HG02623 (cell line): ENCODE measurements around the gene SDCCAG8.
"Not testable (repeated sequence)": the region's sequence is repeated elsewhere in the genome, so short reads cannot be mapped to it uniquely, and the experiment has no call there.

ENCODE experiments used
- ATAC-seq: cut with Tn5 transposase; IDR thresholded peaks from one replicate; pipeline ENCODE4 v1.9.1; 2021; ENCODE audit warnings: moderate library complexity; ENCODE audit not compliant: unreplicated experiment

SDCCAG8 gene

DNA sequence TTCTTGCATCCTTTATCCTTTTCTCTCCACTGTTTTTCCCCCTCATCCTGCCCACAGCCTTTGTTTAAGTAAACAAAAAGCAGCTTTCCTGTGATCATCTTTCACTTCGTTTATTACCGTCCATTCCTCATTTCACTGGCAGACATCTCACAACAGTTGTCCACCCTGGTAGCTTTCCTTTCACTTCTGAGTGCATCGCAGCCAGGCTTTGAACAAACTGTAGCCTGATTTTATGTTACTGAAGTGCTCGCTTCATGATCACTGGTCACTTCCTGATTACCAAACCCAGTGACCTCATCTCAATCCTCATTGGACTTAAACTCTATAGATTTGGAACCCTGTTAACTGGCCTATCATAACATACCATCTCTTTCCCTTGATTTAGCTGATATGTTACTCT, 67.7 kb downstream of the SDCCAG8 start:
- ATAC-seq, result no peak

DNA sequence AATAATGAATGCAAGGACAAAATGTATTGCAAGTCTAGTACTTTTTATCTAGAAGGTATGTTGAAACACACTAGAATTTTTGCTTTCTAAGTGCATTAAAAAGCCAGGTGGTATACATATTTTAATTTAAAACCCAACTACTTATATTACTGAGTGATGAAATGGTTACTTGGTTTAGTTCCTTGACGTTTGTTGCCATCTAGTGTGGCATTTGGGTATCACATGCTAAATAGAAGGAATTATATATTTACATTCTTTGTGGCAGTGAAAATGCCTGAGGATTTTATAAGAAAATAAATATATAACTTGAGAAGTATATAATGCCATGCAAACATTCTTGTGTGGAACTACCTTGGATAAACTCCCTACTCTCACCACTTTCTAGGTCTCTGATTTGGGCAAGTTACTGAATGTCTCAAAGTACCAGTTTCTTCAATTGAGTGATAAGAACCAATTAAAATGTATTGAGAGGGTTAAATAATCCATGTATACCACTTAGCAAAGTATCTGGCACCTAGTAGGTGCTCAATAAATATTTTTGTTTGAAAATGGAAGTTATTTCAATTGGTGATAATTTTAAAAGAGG, 69.6 kb downstream of the SDCCAG8 start:
- no peak for ATAC-seq

DNA sequence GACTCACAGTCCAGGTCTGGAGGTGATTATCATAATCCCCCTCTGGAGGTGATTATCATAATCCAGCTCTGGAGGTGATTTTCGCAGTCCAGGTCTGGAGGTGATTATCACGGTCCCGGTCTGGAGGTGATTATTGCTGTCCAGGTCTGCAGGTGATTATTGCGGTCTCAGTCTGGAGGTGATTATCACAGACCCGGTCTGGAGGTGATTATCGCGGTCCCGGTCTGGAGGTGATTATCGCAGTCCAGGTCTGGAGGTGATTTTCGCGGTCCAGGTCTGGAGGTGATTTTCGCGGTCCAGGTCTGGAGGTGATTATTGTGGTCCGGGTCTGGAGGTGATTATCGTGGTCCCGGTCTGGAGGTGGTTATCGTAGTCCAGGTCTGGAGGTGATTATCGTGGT, 76.6 kb downstream of the SDCCAG8 start:
- ATAC-seq, result no peak

DNA sequence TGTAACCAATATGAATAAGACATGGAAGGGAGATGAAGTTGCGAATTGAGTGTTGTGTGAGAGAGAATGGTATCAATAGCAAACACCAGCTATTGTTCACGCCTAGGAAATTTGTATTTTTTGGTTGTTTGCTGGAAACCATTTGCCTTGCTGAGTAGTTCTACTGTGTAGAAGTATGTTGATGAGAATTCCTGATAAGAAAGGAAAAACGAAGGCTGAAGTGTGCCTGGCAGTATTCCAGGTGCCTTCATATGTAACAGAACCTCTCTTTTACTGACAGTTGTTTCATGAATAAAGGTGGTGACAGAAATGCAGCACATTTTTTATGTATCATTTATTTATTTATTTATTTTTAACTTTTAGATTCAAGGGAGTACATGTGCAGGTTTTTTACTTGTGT, 79.5 kb downstream of the SDCCAG8 start:
- ATAC-seq, result no peak

DNA sequence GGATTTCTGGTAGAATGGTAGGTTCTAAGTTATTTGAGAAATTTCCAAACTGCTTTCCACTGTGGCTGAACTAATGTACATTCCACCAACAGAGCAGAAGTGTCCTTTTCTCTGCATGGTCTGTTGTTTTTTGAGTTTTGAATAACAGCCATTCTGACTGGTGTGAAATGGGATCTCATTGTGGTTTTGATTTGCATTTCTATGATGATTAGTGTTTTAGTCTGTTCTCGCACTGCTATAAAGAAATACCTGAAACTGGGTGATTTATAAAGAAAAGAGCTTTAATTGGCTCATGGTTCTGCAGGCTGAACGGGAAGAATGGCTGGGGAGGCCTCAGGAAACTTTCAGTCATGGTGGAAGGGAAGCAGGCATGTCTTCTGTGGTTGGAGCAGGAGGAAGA, 80.3 kb downstream of the SDCCAG8 start:
- no peak for ATAC-seq

DNA sequence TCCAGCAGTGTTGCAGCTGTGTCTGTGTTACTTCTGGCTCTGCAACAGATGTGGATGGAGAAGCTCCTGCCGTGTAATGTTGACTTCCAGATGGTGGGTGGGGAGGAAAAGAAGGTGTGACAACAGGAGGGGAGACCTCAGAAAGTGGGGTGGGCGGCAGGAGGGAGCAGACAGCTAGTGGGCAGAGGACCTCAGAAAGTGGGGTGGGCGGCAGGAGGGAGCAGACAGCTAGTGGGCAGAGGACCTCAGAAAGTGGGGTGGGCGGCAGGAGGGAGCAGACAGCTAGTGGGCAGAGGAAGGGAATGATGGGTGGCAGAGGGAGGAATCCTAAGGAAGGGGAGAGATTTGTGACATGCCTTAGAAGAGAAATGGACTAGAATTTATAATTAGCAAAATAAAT, 83.0 kb downstream of the SDCCAG8 start:
- ATAC-seq, result not testable (repeated sequence)

DNA sequence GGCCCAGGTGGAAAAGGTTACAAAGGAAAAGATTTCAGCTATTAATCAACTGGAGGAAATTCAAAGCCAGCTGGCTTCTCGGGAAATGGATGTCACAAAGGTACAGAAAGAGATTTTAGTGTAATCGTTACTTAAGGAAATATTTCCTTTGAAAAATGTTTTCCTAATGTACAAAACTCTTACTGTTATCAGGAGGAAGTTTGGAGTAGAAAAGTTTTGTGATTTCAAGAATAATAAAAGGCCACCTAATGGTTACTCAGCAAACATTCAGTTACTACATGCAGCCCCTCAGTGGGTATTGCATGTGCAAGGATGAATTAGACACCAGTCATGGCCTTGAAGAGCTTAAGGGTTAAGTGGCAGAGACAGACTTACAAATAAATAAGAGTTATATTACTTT, 85.2 kb downstream of the SDCCAG8 start:
- no peak for ATAC-seq

DNA sequence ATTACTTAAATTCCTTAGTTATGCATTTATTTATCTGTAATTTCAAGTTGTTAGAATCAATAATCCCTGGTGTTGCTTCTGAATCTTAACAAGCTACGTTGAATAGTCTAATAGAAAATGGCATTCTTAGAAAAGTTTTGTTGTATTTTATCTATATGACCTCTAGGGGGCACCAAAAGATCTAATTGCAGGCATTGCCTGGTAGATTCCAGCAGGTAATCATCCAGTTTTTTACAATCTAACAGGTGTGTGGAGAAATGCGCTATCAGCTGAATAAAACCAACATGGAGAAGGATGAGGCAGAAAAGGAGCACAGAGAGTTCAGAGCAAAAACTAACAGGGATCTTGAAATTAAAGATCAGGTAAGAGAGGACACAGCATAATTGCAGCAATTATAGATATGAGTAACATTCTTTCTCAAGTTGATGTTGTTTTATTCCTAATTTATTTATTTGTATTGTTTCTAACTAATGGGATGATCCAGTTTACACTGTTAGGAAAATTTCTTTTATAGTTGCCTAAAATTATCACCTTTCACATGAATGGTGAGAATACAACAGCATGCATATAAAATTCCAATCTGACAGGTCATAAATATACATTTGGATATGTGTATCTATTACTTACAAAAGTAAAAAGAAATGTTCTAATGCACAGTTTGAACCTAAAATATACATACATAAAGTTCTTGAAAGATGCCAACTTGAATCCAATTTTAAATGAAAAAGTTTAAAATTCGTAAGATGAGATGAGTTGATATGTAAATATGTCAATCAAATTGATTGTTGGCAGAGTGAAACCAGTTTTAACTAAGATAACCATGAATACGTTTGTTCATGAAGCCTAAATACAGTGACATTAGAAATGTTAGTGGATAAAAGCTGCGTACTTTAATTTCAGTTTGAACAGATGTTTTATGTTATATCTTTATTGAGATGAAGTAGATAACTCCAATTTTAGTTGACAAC, 88.4 kb downstream of the SDCCAG8 start:
- peak; percentile 52 for ATAC-seq

DNA sequence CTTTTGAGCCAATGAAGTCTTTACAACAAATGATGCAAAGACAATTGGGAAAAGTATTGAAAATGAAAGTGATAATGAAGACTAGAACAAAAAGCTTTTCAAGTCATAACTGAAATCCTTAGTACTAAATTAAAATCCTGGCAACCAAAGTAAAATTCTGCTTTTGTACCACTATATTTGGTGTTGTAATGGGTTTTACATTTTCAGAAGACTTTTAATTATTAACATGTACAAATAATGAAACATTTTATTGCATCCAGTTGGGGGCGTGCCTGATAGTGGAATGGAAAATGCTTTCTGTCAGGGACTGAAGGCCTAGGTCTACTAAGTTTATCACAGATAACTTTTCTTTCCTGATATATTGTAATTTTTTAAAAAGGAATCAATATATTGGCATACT, 89.4 kb downstream of the SDCCAG8 start:
- no peak for ATAC-seq

DNA sequence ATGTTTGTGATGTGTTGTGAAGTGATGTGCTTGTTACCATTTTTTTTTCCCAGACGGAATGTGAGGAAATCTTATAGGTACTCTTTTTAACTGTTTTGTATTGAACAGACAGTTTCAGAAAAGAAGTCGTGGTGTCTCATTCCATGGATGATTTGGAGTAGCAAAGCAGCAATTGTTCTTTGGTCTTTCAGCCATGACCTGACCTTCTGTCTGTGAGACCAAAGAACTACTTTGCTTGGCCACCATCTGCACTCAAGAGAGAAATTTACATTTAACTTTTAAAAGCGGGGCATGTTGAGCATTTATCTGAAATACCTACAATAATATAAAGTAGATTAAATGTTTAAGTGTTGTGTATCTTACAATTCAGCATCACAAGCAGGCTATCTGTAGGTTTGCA, 90.2 kb downstream of the SDCCAG8 start:
- ATAC-seq, result no peak

DNA sequence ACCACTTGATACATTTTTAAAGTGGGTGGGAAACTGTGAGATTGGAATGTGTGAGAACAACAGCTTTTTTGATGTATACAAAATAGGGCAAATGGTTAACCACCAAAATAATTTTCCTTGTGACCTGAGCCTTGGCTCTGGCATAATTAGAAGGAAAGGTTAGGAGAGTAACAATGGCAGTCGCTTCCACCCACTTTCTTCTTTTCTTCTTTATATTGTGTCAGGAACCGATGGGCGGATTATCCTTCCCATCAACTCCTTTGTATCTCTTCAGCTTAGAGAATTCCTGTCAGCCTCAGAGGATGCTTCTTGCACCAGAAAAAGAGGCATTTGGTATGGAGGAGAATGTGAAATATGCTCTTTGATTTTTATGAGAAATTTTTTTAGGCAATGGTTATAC, 90.6 kb downstream of the SDCCAG8 start:
- no peak for ATAC-seq

DNA sequence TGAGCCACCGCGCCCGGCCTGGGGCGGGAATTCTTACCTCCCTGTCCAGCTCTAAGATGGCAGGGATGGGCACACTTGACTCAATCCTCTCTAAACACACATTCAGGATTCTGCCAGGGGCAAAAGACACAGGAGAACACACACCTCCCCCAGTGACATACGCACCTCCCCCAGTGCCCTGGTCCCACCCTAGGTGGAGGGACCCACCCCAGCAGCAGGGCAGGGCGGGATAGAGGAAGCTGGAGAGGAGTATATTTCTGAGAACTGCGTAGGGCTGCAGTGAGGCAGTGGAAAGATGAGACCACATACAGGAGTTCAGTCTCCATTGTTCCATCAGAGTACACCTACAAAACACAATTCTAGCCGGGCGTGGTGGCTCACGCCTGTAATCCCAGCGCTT, 92.5 kb downstream of the SDCCAG8 start:
- no peak for ATAC-seq

DNA sequence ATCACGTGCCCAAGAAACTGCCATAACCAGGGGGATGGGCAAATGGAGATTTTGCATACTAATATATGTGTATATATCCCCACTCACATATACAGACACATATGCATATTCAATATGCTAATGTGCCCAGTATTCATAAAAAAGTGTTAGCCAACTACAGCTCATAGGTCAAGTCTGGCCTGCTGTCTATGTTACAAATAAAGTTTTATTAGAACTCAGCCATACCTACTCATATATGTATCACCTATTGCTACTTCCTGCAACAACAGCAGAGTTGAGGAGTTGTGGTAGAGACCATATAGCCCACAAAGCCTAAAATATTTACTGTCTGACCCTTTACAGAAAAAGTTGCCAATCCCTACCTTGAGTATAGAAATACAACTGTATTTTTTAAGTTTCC, 93.3 kb downstream of the SDCCAG8 start:
- no peak for ATAC-seq

DNA sequence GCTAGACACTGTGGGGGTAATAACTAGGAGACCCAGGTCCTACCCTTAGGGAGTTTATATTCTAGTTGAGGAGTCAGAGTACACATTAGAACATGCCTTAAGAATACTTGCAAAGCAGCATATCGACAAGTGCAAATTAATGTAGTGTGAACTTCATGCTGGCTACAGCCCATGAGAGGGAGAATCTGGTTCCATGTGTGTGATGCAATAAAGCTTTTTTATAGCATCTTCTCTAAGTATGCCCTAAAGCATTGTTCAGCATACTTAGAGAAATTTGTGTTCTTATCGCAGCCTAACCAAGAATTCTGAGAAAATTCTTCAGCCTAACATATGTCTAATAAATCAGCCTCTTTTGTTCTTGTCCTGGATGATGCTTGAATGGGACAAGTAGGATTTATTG, 95.5 kb downstream of the SDCCAG8 start:
- ATAC-seq, result no peak

DNA sequence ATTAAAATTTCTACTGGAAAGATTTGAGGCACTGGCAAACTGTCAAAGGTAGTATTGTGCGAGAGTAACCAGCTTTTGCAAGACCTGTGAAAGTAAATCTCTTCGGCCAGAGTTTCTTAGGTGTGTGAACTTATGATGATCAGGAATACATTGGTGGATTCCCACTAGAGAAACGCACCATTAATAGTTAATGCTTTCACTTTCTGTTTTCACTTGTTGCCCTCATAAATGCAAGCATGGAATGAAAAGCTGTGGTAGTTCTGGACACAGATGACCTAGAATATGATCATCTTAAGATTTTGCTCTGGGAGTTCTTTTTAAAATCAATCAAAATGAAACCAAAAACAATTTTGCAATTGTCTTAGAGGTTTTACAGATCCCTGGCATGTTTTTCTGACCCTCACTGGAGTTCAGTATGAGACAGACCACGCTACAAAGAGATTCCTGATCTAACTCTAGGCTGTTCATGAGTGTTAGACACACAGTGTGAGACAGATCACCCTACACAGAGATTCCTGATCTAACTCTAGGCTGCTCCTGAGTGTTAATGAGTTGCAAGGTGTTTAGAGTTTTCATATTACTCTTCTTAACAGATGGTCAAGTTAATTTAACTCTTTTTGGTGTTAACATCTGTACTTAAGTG, 98.8 kb downstream of the SDCCAG8 start:
- ATAC-seq, result peak; percentile 76

DNA sequence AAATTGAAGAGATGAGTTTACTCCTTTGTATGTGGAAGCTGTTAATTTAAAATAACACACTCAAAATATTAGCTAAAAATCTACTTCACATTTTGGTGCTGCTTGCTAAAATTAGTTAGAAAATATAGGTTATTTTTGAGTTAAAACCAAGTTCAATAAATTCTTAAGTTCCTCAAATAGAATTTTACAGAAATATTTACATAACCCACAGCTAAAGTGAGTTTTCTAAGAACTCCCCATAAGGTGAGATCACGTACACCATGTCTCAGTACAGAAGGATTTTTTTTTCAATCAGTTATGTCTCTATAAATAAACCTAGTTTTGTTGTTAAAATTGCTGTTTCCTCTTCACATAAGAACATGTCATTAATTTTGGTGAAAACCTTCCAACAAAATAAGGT, 108.0 kb downstream of the SDCCAG8 start:
- ATAC-seq, result peak; percentile 53

DNA sequence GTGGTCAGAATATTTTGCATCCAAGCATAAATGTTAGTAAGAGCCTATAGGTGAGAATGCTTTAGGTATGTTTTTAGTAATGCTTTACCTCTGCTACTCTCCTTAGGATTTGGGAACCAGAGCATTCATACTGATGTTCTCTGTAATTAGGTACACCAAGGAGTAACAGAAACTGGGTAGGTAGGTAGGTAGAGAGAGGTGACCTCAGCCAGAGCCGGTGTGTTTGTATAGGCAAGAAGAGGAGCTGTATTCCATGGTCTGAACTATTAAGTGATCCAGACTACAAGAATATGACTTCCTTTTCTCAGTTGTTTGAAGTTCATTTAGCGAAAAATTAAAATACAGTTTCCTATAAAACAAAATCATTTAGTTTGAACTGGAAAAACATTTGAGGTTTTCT, 108.5 kb downstream of the SDCCAG8 start:
- no peak for ATAC-seq

DNA sequence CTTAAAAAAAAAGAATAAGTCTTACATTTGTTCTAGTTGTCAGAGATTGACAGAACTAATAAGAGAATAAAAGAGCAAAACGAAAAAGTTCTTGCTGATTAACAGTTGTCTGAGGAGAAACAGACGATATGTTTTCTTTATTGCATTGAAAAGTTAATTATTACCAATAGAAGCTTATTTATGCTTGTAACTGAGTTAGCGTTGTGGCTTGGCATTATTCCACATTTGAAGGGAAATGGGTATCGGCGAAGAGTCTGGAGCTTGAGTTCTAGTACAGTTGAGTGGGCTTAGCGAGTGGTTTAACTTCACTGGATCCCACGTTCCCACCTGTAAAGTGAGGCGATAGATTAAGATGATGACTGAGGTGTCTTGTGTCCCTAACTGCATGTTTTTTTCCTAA, 109.0 kb downstream of the SDCCAG8 start:
- ATAC-seq, result no peak

DNA sequence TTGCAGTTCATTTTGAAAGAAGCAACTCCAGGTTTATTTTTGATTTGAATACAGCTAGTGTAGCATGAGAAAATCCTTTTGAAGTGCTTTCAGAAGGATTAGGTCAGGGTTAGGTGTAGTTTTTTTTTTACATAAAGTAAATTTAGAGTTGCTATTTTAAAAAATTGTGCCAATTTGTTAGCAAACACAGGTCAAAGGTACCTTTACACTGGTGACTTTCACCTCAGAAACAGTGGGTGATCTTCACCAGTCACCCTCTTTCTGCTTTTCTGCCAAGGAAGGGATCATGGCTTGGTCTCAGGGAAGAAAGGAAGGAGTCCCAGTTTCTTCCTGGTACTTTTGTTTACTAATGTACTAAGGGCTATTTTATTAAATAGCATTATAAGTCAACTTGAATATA, 111.5 kb downstream of the SDCCAG8 start:
- ATAC-seq, result no peak

DNA sequence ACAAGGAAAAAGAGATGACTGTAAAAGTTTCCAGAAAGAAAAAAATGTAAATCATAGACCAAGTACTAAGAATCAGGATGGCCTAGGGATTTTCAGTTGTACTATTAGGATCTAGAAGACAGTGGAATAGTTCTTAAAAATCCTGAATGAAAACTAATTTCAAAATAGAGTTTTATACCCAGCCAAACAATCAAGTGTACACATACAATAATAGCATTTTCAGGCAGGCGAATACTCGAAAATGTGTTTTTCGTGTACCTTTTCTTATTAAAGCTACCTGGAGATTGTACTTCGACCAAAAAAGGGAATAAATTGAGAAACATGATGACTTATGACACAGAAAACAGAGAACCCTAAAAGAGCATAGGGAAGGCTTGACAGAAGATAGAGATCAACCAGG, 118.6 kb downstream of the SDCCAG8 start:
- no peak for ATAC-seq

DNA sequence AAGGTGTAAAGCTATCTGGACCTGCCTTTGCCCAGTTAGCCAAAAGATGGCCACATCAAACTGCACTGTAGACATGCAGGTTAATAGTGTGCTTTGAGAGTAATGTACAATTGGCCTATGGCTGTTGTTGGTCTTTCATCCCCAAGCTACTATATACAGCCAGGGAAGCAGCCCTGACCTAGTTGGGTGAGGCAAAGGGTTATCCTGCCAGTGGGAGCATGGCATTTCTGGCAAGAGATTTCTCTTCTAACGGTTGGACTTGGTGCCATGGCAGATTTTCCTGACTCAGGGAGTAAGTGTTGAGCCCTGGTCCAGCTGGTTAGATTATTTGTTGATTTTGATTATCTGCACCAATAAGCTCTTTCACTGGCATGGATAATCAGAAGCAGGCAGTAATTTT, 119.8 kb downstream of the SDCCAG8 start:
- no peak for ATAC-seq

DNA sequence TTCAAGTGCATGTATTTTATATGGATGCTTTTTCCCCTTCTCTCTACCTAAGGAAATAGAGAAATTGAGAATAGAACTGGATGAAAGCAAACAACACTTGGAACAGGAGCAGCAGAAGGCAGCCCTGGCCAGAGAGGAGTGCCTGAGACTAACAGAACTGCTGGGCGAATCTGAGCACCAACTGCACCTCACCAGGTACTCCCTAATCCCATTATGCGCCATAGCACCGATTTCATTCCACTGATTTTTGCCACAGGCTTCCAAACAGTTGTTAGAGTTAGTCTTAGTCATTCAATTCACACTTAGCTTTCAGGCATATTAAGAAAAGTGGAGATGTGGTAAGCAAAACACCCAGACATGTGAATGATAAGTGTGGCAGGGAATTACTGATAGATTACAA, 122.8 kb downstream of the SDCCAG8 start:
- no peak for ATAC-seq
